ENCODE measurements around the gene STAT5B.

STAT5B gene

GRCh38 chr17:42180411-42180921 is 95.7 kb downstream of the STAT5B start:
- TF ChIP-seq EZH2phosphoT487 (IDR thresholded peaks at IDR 0.05; ENCODE audit: low read length) (no peak), EZH2 (optimal IDR thresholded peaks at IDR 0.05; ENCODE audit: low read depth, low read length) (no peak)
- TF ChIP-seq, protein P1, sequence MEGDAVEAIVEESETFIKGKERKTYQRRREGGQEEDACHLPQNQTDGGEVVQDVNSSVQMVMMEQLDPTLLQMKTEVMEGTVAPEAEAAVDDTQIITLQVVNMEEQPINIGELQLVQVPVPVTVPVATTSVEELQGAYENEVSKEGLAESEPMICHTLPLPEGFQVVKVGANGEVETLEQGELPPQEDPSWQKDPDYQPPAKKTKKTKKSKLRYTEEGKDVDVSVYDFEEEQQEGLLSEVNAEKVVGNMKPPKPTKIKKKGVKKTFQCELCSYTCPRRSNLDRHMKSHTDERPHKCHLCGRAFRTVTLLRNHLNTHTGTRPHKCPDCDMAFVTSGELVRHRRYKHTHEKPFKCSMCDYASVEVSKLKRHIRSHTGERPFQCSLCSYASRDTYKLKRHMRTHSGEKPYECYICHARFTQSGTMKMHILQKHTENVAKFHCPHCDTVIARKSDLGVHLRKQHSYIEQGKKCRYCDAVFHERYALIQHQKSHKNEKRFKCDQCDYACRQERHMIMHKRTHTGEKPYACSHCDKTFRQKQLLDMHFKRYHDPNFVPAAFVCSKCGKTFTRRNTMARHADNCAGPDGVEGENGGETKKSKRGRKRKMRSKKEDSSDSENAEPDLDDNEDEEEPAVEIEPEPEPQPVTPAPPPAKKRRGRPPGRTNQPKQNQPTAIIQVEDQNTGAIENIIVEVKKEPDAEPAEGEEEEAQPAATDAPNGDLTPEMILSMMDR (IDR thresholded peaks at IDR 0.05; ENCODE audit: low read length), result no peak

GRCh38 chr17:42179911-42180410 is 96.2 kb downstream of the STAT5B start:
- H3K27ac ChIP-seq (ENCODE audit: low read length), result no peak overlapping the region
- no peaks in the 10 kb centered on the region for H3K9me3 ChIP-seq (replicated peaks; ENCODE audit: insufficient read depth, low read length)
- no peak overlapping the region for H3K4me3 ChIP-seq (ENCODE audit: low read length)
- no peak for TF ChIP-seq EZH2 (optimal IDR thresholded peaks at IDR 0.05; ENCODE audit: low read depth, low read length)
- TF ChIP-seq, protein P1 (IDR thresholded peaks at IDR 0.05; ENCODE audit: low read length), result no peak
- no peak for TF ChIP-seq EZH2phosphoT487 (IDR thresholded peaks at IDR 0.05; ENCODE audit: low read length)
- peaks cover 42% of the 10 kb centered on the region for H3K4me1 ChIP-seq (ENCODE audit: low read length)
- H3K9ac ChIP-seq (ENCODE audit: low read length), result no peak overlapping the region
- 0 out of 2 replicates have a peak overlapping the region, but pooled peaks have one; percentile 70 for H3K4me2 ChIP-seq (ENCODE audit: low read depth, low read length)
- no peaks in the 10 kb centered on the region for H3K36me3 ChIP-seq (replicated peaks; ENCODE audit: insufficient read depth, low read length)
- DNase-seq, result no peak
- H4K20me1 ChIP-seq (ENCODE audit: insufficient read depth, low read length), result no peaks in the 10 kb centered on the region
- H3K79me2 ChIP-seq (ENCODE audit: low read length), result no peaks in the 10 kb centered on the region
- H3K9me2 ChIP-seq (replicated peaks; ENCODE audit: insufficient read depth, low read length), result no peaks in the 10 kb centered on the region
- H3F3A ChIP-seq (ENCODE audit: insufficient read depth, low read length), result peaks cover 36% of the 10 kb centered on the region
- no peaks in the 10 kb centered on the region for H3K27me3 ChIP-seq (replicated peaks; ENCODE audit: insufficient read depth, low read length)
- H2AFZ ChIP-seq (ENCODE audit: low read length), result no peak overlapping the region

More at GRCh38 chr17:42180411-42180921, 95.7 kb downstream of the STAT5B start:
- no peak for DNase-seq
- no peaks in the 10 kb centered on the region for H3K36me3 ChIP-seq (replicated peaks; ENCODE audit: insufficient read depth, low read length)
- H3K4me2 ChIP-seq (ENCODE audit: low read depth, low read length), result peak overlapping the region; percentile 70; the same call in 1 of the 2 replicates
- peak overlapping the region; percentile 63 for H3K4me3 ChIP-seq (ENCODE audit: low read length)
- H2AFZ ChIP-seq (ENCODE audit: low read length), result peak overlapping the region; percentile 75
- peaks cover 41% of the 10 kb centered on the region for H3F3A ChIP-seq (ENCODE audit: insufficient read depth, low read length)
- H3K27me3 ChIP-seq (replicated peaks; ENCODE audit: insufficient read depth, low read length), result no peaks in the 10 kb centered on the region
- no peaks in the 10 kb centered on the region for H4K20me1 ChIP-seq (ENCODE audit: insufficient read depth, low read length)
- no peaks in the 10 kb centered on the region for H3K9me3 ChIP-seq (replicated peaks; ENCODE audit: insufficient read depth, low read length)
- H3K4me1 ChIP-seq (ENCODE audit: low read length), result peaks cover 47% of the 10 kb centered on the region
- H3K27ac ChIP-seq (ENCODE audit: low read length), result no peak overlapping the region
- H3K9ac ChIP-seq (ENCODE audit: low read length), result no peak overlapping the region
- no peaks in the 10 kb centered on the region for H3K9me2 ChIP-seq (replicated peaks; ENCODE audit: insufficient read depth, low read length)
- no peaks in the 10 kb centered on the region for H3K79me2 ChIP-seq (ENCODE audit: low read length)

GRCh38 chr17:42179335-42179734 is 96.9 kb downstream of the STAT5B start:
- H3K4me2 ChIP-seq (ENCODE audit: low read depth, low read length), result 0 out of 2 replicates have a peak overlapping the region, but pooled peaks have one; percentile 49
- TF ChIP-seq EZH2 (optimal IDR thresholded peaks at IDR 0.05; ENCODE audit: low read depth, low read length) (no peak), EZH2phosphoT487 (IDR thresholded peaks at IDR 0.05; ENCODE audit: low read length) (no peak)
- TF ChIP-seq, protein P1 (IDR thresholded peaks at IDR 0.05; ENCODE audit: low read length), result no peak
- H3K27me3 ChIP-seq (replicated peaks; ENCODE audit: insufficient read depth, low read length), result no peaks in the 10 kb centered on the region

More at GRCh38 chr17:42179335-42179734, 96.9 kb downstream of the STAT5B start:
- Histone ChIP-seq H3K9ac (ENCODE audit: low read length) (no peak overlapping the region), H3K36me3 (replicated peaks; ENCODE audit: insufficient read depth, low read length) (no peaks in the 10 kb centered on the region), H4K20me1 (ENCODE audit: insufficient read depth, low read length) (no peaks in the 10 kb centered on the region), H3K79me2 (ENCODE audit: low read length) (no peaks in the 10 kb centered on the region), H3K9me2 (replicated peaks; ENCODE audit: insufficient read depth, low read length) (no peaks in the 10 kb centered on the region), H3K4me3 (ENCODE audit: low read length) (no peak overlapping the region), H3K4me1 (ENCODE audit: low read length) (peaks cover 36% of the 10 kb centered on the region), H3K27ac (ENCODE audit: low read length) (peak overlapping the region; percentile 13; the same call in 1 of the 2 replicates), H2AFZ (ENCODE audit: low read length) (no peak overlapping the region), H3F3A (ENCODE audit: insufficient read depth, low read length) (peaks cover 29% of the 10 kb centered on the region; the same call in 1 of the 2 replicates), H3K9me3 (replicated peaks; ENCODE audit: insufficient read depth, low read length) (no peaks in the 10 kb centered on the region)
- no peak for DNase-seq

Measured in MM.1S (cell line).